Measurements from ENCODE around the gene RDH12.
"Not testable (repeated sequence)": the region's sequence is repeated elsewhere in the genome, so short reads cannot be mapped to it uniquely, and the experiment has no call there.

RDH12 gene

GRCh38 chr14:67701492-67701891, at the start of gene RDH12:
RDH12 (plus strand) TSS chr14:67701886; CDS start chr14:67722643, 20,757 bp downstream.
- DNase-seq, result not testable (repeated sequence)

- DNase-seq, result no peak
These were observed 49.5 kb upstream of the RDH12 start for GRCh38 chr14:67652189-67652588.

DNA sequence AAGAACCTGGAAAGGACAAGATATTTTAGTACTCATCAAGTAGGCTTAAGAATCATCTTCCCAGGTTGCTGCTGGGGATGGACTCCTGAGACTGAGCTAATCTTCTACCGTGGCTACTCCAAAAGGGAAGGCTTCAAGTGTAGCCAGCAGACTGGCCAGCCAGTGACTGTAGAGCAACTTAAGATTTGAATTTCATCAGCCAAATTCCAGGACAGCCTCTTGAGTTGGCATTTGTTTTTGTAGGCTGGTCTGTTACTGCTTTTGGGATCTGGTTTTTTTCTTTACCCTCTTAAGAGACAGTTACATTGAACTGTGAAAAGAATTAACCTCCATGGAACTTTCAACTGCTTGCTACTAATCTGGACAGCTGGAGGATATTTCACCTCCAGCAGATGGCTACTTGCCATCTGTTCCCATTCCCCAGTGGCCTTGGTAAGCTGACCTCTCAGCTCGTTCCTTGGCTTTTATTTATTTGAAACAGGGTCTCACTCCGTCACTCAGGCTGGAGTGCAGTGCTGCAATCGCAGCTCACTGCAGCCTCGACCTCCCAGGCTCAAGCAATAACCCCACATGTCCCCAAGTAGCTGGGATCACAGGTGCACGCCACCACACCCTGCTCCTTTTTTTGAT, 47.9 kb upstream of the RDH12 start:
- no peak for DNase-seq

- DNase-seq, result no peak
These were observed 38.1 kb upstream of the RDH12 start for GRCh38 chr14:67663633-67664032.

DNA sequence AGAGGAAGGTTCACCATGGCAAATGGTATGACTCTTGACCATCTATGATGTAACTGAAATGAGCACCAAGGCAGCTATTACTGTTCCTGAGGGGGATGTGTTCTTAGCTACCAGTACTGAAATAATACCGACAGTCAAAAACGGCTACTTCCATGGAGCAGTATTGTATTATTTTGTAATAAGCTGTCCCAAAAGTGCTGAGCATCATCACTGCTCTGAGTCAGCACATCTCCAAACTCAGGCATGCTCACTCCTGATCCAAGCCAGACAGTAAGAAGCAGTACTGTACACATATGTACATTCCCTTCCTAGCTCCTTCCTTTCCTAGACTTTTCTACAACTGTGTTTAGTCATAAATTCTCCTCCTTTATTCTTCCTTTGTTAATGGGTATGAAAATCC, 35.8 kb upstream of the RDH12 start:
- no peak for DNase-seq

GRCh38 chr14:67666750-67667449, 34.8 kb upstream of the RDH12 start:
- DNase-seq, result no peak

GRCh38 chr14:67668559-67668958, 33.1 kb upstream of the RDH12 start:
- DNase-seq, result no peak

DNA sequence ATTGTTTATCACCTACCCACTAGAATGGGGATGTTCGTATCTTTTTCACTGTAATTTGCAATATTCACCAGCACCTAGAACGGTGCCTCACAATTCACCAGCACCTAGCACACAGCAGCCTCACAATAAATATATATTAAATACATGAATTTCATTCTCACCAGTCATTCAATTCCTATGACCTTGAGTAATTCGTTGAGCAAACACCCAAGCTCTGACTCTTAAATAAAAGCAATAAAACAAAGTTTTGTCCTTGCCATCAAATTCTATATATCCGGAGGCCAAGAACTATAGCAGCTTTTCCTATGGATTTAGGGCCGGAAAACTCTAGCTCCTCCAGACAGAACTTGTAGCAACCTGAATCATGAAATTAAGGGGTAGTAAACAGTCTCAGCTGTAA, 28.2 kb upstream of the RDH12 start:
- no peak for DNase-seq

- DNase-seq, result peak; percentile 77
These were observed 27.6 kb upstream of the RDH12 start for GRCh38 chr14:67674139-67674479.

DNA sequence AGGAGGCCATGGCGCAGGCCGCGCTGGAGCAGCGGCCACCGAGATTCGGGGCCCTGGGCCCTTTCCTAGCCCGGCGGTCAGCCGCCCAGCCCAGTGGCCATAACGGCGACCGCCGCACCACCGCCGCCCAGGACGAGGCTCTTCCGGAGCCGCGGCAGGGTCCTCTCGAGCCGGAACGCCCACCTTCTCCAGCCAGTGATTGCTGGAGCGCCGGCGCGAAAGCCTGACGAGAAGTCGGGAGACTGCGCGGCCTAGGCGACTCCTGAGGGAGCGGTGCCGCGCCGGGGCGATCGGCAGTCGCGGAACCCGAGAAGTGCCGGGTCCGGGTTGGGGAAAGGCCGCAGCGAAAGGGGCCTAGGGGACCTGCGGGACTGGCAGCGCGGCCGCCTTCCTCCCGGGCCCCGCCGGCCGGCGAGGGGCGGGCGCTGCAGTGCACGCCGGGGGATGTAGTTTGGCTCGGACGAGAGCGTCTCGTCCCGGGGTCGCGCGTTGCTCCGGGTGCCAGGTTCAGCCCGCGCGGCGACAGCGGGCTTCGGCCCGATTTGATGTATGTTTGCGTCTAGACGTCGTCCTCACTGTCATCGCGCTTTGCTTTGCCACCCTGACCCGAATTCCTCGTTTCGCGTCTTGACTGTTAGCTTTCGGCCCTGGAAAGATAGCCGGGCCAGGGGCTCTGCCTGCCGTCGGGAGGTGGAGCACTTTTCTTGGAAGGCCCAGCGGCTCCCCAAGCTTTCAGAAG, 27.0 kb upstream of the RDH12 start, which contains the start of gene VTI1B:
VTI1B (minus strand) TSS at position 153 of the 739 bp plus-strand sequence; CDS start at position 10, 143 bp downstream.
- DNase-seq, result peak; percentile 96

DNA sequence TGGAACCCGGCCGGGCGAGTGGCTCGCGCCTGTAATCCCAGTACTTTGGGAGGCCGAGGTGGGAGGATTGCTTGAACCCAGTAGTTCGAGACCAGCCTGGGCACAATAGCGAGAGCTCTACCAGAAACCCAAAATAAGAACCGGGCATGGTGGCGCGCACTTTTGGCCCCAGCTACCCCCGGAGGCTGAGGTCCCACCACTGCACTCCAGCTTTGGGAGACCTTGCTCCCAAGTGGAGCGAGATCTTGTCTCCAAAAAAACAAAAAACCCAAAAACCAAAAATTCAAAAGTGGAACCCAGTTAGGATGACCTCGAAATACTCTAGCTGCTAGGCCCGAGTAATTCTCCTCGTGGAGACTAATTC, 26.5 kb upstream of the RDH12 start:
- DNase-seq, result no peak

- no peak for DNase-seq
These were observed 22.7 kb upstream of the RDH12 start for GRCh38 chr14:67679006-67679405.

DNA sequence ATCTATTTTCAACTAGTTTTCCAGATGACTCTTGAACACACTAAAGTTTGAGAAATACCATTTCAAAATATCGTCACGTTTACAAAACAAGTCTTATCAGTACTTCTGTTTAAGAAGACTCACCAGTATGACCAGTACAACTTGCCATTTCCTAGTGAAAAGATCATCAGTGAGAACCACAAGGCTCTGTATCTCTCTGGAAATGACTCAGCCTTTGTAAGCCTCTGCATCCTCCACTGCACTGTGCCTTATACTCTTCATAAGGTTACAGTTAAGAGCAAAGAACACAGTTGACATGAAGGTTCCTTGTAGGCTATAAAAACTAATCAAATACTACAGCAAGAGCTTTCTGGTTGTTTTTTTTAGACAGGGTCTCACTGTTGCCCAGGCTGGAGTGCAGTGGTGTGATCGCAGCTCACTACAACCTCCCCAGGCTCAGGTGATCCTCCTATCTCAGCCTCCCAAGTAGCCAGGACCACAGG, 21.5 kb upstream of the RDH12 start:
- no peak for DNase-seq

- DNase-seq, result no peak
These were observed 20.7 kb upstream of the RDH12 start for GRCh38 chr14:67680941-67681340.

- no peak for DNase-seq
These were observed 17.8 kb upstream of the RDH12 start for GRCh38 chr14:67683842-67684241.

GRCh38 chr14:67690011-67690410, 11.7 kb upstream of the RDH12 start:
- no peak for DNase-seq

DNA sequence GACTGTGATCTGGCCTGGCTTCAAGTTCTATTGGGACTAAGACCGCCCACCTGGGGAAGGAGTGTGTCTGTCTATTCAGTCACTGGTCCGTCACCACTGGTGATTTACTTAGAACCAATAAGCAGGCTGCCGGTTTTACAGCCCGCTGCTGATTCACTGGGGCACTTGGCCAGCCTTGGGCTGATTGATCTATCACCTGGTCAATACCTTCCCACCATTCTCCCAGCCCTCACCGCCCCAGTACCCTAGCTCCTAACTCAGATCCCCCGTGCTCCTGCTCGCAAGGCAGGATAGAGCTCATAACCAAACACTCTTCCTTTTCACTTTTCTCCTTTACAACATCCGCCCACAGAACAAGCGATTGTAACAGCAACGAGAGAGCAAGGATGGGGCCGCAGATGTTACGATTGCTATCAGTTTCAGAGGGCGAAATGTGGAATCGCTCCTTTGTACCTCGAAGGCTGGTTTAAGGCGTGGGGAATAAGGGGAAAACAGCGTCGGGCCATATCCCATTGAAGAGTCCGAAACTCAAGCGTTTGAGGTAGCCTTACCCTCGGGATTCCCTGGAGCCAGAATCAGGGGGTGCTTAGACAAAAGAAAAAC, 6.8 kb upstream of the RDH12 start:
- DNase-seq, result peak; percentile 71

GRCh38 chr14:67695394-67695949, 6.2 kb upstream of the RDH12 start, which contains the start of gene RDH11:
RDH11 (minus strand) TSS chr14:67695764; CDS start chr14:67695703, 61 bp downstream.
- DNase-seq, result peak; percentile 89

- DNase-seq, result no peak
These were observed 4.7 kb upstream of the RDH12 start for GRCh38 chr14:67697006-67697405.

GRCh38 chr14:67698179-67698578, 3.5 kb upstream of the RDH12 start:
- no peak for DNase-seq

DNA sequence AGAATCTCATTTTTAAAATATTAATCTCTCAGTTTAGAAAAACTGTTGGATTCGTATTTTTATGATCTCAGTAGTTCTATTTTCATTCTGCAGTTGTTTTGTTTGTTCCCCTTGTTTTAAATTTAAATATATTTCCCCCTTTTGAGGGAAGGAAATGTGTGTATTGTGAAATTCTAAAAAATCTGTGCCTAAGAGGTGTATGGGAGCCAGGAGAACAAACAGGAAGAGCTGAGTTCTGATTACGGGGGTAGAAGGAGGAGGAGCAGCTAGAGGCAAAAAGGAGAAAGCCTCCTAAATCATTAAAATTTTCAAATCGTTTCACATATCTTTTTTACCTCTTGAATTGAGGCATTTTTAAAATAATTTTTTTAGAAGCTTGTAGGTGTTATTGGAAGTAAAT, 2.3 kb downstream of the RDH12 start:
- DNase-seq, result no peak

DNA sequence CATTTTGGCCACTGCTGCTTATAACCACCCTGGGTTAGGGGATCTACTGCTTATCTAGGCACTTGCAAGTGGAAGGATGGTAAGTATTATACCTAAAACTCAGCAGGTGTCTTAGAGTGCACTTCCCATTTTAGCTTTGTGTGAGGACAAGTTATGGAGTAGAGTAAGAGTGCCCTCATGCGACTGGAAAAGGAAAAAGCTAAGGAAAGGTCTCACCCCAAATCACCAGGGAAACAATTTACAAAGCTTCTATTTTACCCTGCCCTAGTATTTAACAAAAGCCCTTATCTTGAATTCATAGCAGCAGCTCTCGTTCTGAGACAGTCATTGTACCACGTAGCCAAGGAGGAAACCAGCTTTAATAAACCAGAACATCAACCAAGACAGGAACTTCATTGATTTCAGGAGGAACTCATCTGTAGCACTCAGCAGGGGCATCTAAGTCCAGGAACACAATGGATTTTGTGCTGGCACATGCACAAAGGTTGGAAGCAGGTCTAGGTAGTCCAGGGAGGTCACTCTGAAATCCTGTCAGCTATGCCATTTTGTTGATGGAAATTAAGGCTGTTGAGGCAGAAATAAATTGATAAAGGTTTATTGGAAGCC, 2.9 kb downstream of the RDH12 start:
- DNase-seq, result no peak

DNA sequence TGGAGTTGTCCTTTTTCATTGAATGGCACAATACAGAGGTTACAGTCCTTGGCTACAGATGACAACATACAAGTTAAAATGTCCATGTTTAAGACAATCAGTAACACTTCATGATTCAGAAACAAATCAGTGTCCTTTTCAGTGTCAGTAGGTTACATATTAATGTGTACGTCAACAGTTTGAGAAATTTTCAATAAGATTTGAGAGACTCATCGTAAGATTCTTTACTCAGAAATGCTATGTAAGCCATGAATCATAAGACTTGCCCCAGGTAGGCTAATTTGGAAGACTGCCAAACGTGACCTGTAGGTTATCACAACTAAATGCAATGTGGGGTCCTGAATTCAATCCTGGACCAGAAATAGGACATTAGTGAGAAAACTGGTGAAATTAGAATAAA, 3.5 kb downstream of the RDH12 start:
- DNase-seq, result no peak

Measured in right forelimb (tissue), 1 donor.